Endothelial cell (in vitro differentiated cells): ENCODE measurements around the gene PRELP. TPM values are rescaled to one million over a fixed set of nuclear protein-coding genes. Genes with fewer than 3 reads are reported as not detected.
"Not testable (repeated sequence)": the region's sequence is repeated elsewhere in the genome, so short reads cannot be mapped to it uniquely, and the experiment has no call there.

Experiments
- DNase-seq: peaks from one replicate; pipeline ENCODE4 v3.0.0; 2021; ENCODE audit warnings: low spot score
- H3K27ac Mint-ChIP-seq: one replicate; pipeline ENCODE4 v1.8.0; 2021; ENCODE audit warnings: mixed read lengths, inconsistent platforms; ENCODE audit not compliant: unreplicated experiment
- H3K27me3 Mint-ChIP-seq: one replicate; pipeline ENCODE4 v1.8.0; 2021; ENCODE audit warnings: mild to moderate bottlenecking, moderate library complexity, mixed read lengths, inconsistent platforms; ENCODE audit not compliant: unreplicated experiment
- H3K36me3 Mint-ChIP-seq: one replicate; pipeline ENCODE4 v1.8.0; 2021; ENCODE audit warnings: mild to moderate bottlenecking, low read depth, mixed read lengths, inconsistent platforms; ENCODE audit not compliant: unreplicated experiment
- H3K4me1 Mint-ChIP-seq: one replicate; pipeline ENCODE4 v1.8.0; 2021; ENCODE audit warnings: mild to moderate bottlenecking, mixed read lengths, inconsistent platforms; ENCODE audit not compliant: unreplicated experiment
- H3K4me3 Mint-ChIP-seq: one replicate; pipeline ENCODE4 v1.8.0; 2021; ENCODE audit warnings: mild to moderate bottlenecking, mixed read lengths, inconsistent platforms; ENCODE audit not compliant: unreplicated experiment
- H3K9me3 Mint-ChIP-seq: one replicate; pipeline ENCODE4 v1.8.0; 2021; ENCODE audit warnings: mixed read lengths, inconsistent platforms; ENCODE audit not compliant: unreplicated experiment
- CTCF ChIP-seq: fragments of 200-600 bp; sonication (generic); IDR thresholded peaks from one replicate; pipeline ENCODE4 v1.5.0; 2021; ENCODE audit warnings: antibody characterized with exemption; ENCODE audit not compliant: unreplicated experiment
- total RNA-seq: library from RNA; stranded (reverse); fragmentation: NEBNext Ultra II Directional; extraction: Animal tissue kit (Norgen Biotek cat#: 25700); gene quantifications from one replicate; pipeline ENCODE4 v1.2.1, GENCODE V29; 2021; ENCODE audit not compliant: unreplicated experiment

Gene PRELP
- total RNA-seq, 1 donor from 2014 or later = 0.13 TPM

GRCh38 chr1:203441766-203442165 lies 33.8 kb upstream of the PRELP start:
- H3K4me1 Mint-ChIP-seq = peaks cover 35% of the 10 kb centered on the region
- no peaks in the 10 kb centered on the region for H3K9me3 Mint-ChIP-seq
- H3K27ac Mint-ChIP-seq = no peak overlapping the region
- DNase-seq = no peak
- no peak for TF ChIP-seq CTCF
- no peak overlapping the region for H3K4me3 Mint-ChIP-seq
- peaks cover 18% of the 10 kb centered on the region for H3K27me3 Mint-ChIP-seq
- peaks cover 5% of the 10 kb centered on the region for H3K36me3 Mint-ChIP-seq

GRCh38 chr1:203442821-203443220 lies 32.8 kb upstream of the PRELP start:
- H3K36me3 Mint-ChIP-seq = peaks cover 5% of the 10 kb centered on the region
- no peak for TF ChIP-seq CTCF
- H3K9me3 Mint-ChIP-seq = no peaks in the 10 kb centered on the region
- no peak overlapping the region for H3K4me3 Mint-ChIP-seq
- H3K4me1 Mint-ChIP-seq = peaks cover 35% of the 10 kb centered on the region
- H3K27ac Mint-ChIP-seq = no peak overlapping the region
- peaks cover 18% of the 10 kb centered on the region for H3K27me3 Mint-ChIP-seq
- DNase-seq = no peak

- Mint-ChIP-seq H3K4me3 (no peak overlapping the region), H3K27ac (no peak overlapping the region)
- no peak for DNase-seq
These were observed 32.3 kb upstream of the PRELP start for GRCh38 chr1:203443296-203443695.

GRCh38 chr1:203444171-203444576 lies 31.4 kb upstream of the PRELP start:
- no peaks in the 10 kb centered on the region for H3K9me3 Mint-ChIP-seq
- no peak for DNase-seq
- no peak overlapping the region for H3K27ac Mint-ChIP-seq
- peaks cover 43% of the 10 kb centered on the region for H3K4me1 Mint-ChIP-seq
- peaks cover 5% of the 10 kb centered on the region for H3K36me3 Mint-ChIP-seq
- peaks cover 16% of the 10 kb centered on the region for H3K27me3 Mint-ChIP-seq
- H3K4me3 Mint-ChIP-seq = no peak overlapping the region
- TF ChIP-seq CTCF = no peak

More at GRCh38 chr1:203443296-203443695, 32.3 kb upstream of the PRELP start:
- Mint-ChIP-seq H3K4me1 (peaks cover 36% of the 10 kb centered on the region), H3K36me3 (peaks cover 5% of the 10 kb centered on the region), H3K9me3 (no peaks in the 10 kb centered on the region), H3K27me3 (peaks cover 18% of the 10 kb centered on the region)
- no peak for TF ChIP-seq CTCF

- TF ChIP-seq CTCF = no peak
- H3K9me3 Mint-ChIP-seq = no peaks in the 10 kb centered on the region
- no peak overlapping the region for H3K27ac Mint-ChIP-seq
- H3K4me1 Mint-ChIP-seq = peaks cover 52% of the 10 kb centered on the region
- peaks cover 5% of the 10 kb centered on the region for H3K36me3 Mint-ChIP-seq
- peaks cover 18% of the 10 kb centered on the region for H3K27me3 Mint-ChIP-seq
- no peak for DNase-seq
- H3K4me3 Mint-ChIP-seq = no peak overlapping the region
These were observed 28.5 kb upstream of the PRELP start for GRCh38 chr1:203447151-203447550.

- H3K36me3 Mint-ChIP-seq, H3K27ac Mint-ChIP-seq, DNase-seq, H3K4me3 Mint-ChIP-seq, H3K9me3 Mint-ChIP-seq: not testable (repeated sequence)
- Mint-ChIP-seq H3K27me3 (peaks cover 15% of the 10 kb centered on the region), H3K4me1 (peaks cover 51% of the 10 kb centered on the region)
These were observed 28.0 kb upstream of the PRELP start for GRCh38 chr1:203447598-203447997.
